K562 (cell line): Measurements from ENCODE around the gene AUNIP. TPM values are rescaled to one million over a fixed set of nuclear protein-coding genes. Genes with fewer than 3 reads are reported as not detected.
A peak's percentile ranks its signal among the peaks of the same experiment; 100 is the strongest.

Source experiments
- ASH1L ChIP-seq: fragments of 450-650 bp; IDR thresholded peaks from 2 replicates; pipeline ENCODE4 v1.6.1; 2018; ENCODE audit warnings: borderline replicate concordance, mild to moderate bottlenecking, low read depth; ENCODE audit not compliant: partially characterized antibody
- BCOR ChIP-seq: fragments of 450-650 bp; IDR thresholded peaks from 2 replicates; pipeline ENCODE4 v1.6.1; 2016
- BMI1 ChIP-seq: fragments of 150-350 bp; IDR thresholded peaks from 2 replicates; pipeline ENCODE4 v1.6.1; 2014; ENCODE audit warnings: low read length
- CBX1 ChIP-seq: sonication (generic); IDR thresholded peaks from 2 replicates; pipeline ENCODE4 v1.6.1; 2016; ENCODE audit warnings: antibody characterized with exemption, low read depth, mild to moderate bottlenecking
- CEBPB ChIP-seq: fragments of 450-650 bp; IDR thresholded peaks from 2 replicates; pipeline ENCODE4 v1.6.1; 2016; ENCODE audit warnings: missing genetic modification characterization, missing compliant biosample characterization
- DMBX1 ChIP-seq: fragments of 250-450 bp; sonication (Bioruptor Pico); IDR thresholded peaks from 2 replicates; pipeline ENCODE4 v1.8.0; 2022; ENCODE audit warnings: inconsistent platforms, mild to moderate bottlenecking, moderate library complexity, borderline replicate concordance
- GTF2A2 ChIP-seq: IDR thresholded peaks from 2 replicates; pipeline ENCODE4 v1.6.1; 2016; ENCODE audit warnings: mild to moderate bottlenecking, missing genetic modification characterization, missing compliant biosample characterization
- HEY1 ChIP-seq: fragments of 250-450 bp; sonication (Bioruptor Pico); IDR thresholded peaks from 2 replicates; pipeline ENCODE4 v1.5.0; 2020; ENCODE audit warnings: mild to moderate bottlenecking, moderate library complexity, borderline replicate concordance
- MIER1 ChIP-seq: fragments of 450-650 bp; IDR thresholded peaks from 2 replicates; pipeline ENCODE4 v1.6.1; 2016; ENCODE audit warnings: antibody characterized with exemption, mild to moderate bottlenecking, low read depth
- MNT ChIP-seq, 2 experiments: fragments of 450-650 bp; conservative IDR thresholded peaks; 2 replicates each; pipeline ENCODE4 v1.6.1; 2017; ENCODE audit warnings: mild to moderate bottlenecking in 2 of 2, moderate library complexity in 2 of 2
- MTA2 ChIP-seq: fragments of 450-650 bp; IDR thresholded peaks from 2 replicates; pipeline ENCODE4 v1.6.1; 2016; ENCODE audit warnings: low read depth
- MYBL2 ChIP-seq, 2 experiments: fragments of 450-650 bp in 1 of 2; sonication (generic) in 1 of 2; formaldehyde crosslinking in 1 of 2; IDR thresholded peaks; 2 replicates each; pipeline versions ENCODE4 v1.6.1 to v1.8.1; 2017 to 2022; ENCODE audit warnings: borderline replicate concordance in 1 of 2, inconsistent platforms in 1 of 2, low read depth in 1 of 2, mild to moderate bottlenecking in 1 of 2, missing genetic modification reagents in 1 of 2, moderate library complexity in 1 of 2
- PHF8 ChIP-seq: fragments of 200-600 bp; sonication (generic); IDR thresholded peaks from 2 replicates; pipeline ENCODE4 v1.6.1; 2012; ENCODE audit warnings: mixed run types, mild to moderate bottlenecking, inconsistent platforms, low read length, moderate library complexity, borderline replicate concordance
- PML ChIP-seq: IDR thresholded peaks from 2 replicates; pipeline ENCODE4 v1.6.1; 2012; ENCODE audit warnings: low read length, inconsistent platforms
- RAD21 ChIP-seq, 2 experiments: fragments of 250-450 bp in 1 of 2; fragments of 450-650 bp in 1 of 2; sonication (Bioruptor Pico) in 1 of 2; formaldehyde crosslinking in 1 of 2; IDR thresholded peaks in 1 of 2; conservative IDR thresholded peaks in 1 of 2; 2 replicates each; pipeline versions ENCODE4 v1.4.0 to v1.8.0; 2020 to 2022; ENCODE audit warnings: mild to moderate bottlenecking in 2 of 2, moderate library complexity in 1 of 2
- RNF219 ChIP-seq: fragments of 250-450 bp; sonication (Bioruptor Pico); IDR thresholded peaks from 2 replicates; pipeline ENCODE4 v1.5.0; 2022; ENCODE audit warnings: mild to moderate bottlenecking
- SREBF1 ChIP-seq: fragments of 150-350 bp; IDR thresholded peaks from 2 replicates; pipeline ENCODE4 v1.6.1; 2014; ENCODE audit warnings: antibody characterized with exemption, low read depth, low read length, borderline replicate concordance
- TCF7L2 ChIP-seq: fragments of 150-350 bp; IDR thresholded peaks from 2 replicates; pipeline ENCODE4 v1.6.1; 2016; ENCODE audit warnings: low read depth, mild to moderate bottlenecking, low read length, moderate library complexity
- TGIF2 ChIP-seq: sonication (generic); formaldehyde crosslinking; IDR thresholded peaks from 2 replicates; pipeline ENCODE4 v1.8.1; 2022; ENCODE audit warnings: mild to moderate bottlenecking, missing genetic modification reagents, moderate library complexity
- ZBTB17 ChIP-seq: fragments of 450-650 bp; formaldehyde crosslinking; IDR thresholded peaks from 2 replicates; pipeline ENCODE4 v1.4.0; 2020; ENCODE audit warnings: mild to moderate bottlenecking
- ZNF212 ChIP-seq: fragments of 450-650 bp; formaldehyde crosslinking; IDR thresholded peaks from 2 replicates; pipeline ENCODE4 v1.4.0; 2020; ENCODE audit warnings: mild to moderate bottlenecking
- ZNF282 ChIP-seq: sonication (generic); formaldehyde crosslinking; IDR thresholded peaks from 2 replicates; pipeline ENCODE4 v1.8.1; 2023; ENCODE audit warnings: missing genetic modification reagents
- ZNF449 ChIP-seq: fragments of 250-450 bp; sonication (Bioruptor Pico); IDR thresholded peaks from 2 replicates; pipeline ENCODE4 v1.8.0; 2022; ENCODE audit warnings: moderate library complexity, mild to moderate bottlenecking, inconsistent platforms
- polyA plus RNA-seq, 8 experiments: library from polyadenylated mRNA; depleted of rRNA in 4 of 8; stranded (reverse) in 5 of 8; unstranded in 3 of 8; fragments of >200 nt; fragmentation: Nextera tagmentation in 2 of 8; fragmentation: Illumina TruSeq in 1 of 8; extraction: Ambion mirVana in 2 of 8; extraction: Trizol in 1 of 8; gene quantifications; 2 replicates each; pipeline versions ENCODE4 v1.2.1 to v1.2.3, GENCODE V29; 2011 to 2014; ENCODE audit warnings: inconsistent platforms in 1 of 8, missing spikeins in 1 of 8
- total RNA-seq, 7 experiments: library from RNA; depleted of rRNA in 6 of 7; stranded (reverse); fragments of >200 nt in 6 of 7; fragmentation: Illumina TruSeq in 2 of 7; extraction: Trizol in 2 of 7; gene quantifications; 2 replicates each; pipeline versions ENCODE4 v1.2.1 to v1.2.3, GENCODE V29; 2011 to 2021; ENCODE audit warnings: low replicate concordance in 1 of 7

AUNIP gene
- total and polyA plus RNA-seq, 9 of the 15 experiments (the other 6 are each of a cell fraction or from before 2014, with no cell fraction given) = 12.1 to 53.8 (median 47.1) TPM

GRCh38 chr1:25858906-25859789 is at the start of gene AUNIP (continued):
- TF ChIP-seq MIER1 (peak; percentile 69; the same call in 1 of the 2 replicates), TCF7L2 (peak; percentile 63), MTA2 (peak; percentile 27; the same call in 1 of the 2 replicates), TGIF2 (peak; percentile 26; the same call in 1 of the 2 replicates), BCOR (peak; percentile 73), RAD21 (CRISPR knock-in tag; conservative IDR thresholded peaks at IDR 0.05 in 1 of 2, IDR thresholded peaks at IDR 0.05 in 1 of 2) (peak in 1 of 2 experiments; percentile 23; a peak in 1 of 4 replicates), MNT (conservative IDR thresholded peaks at IDR 0.05) (peak; percentile 62 to 92), ZNF212 (CRISPR knock-in tag) (no peak), MYBL2 (IDR thresholded peaks at IDR 0.05; ENCODE audit: low read depth) (no peak), MYBL2 (CRISPR knock-in tag; IDR thresholded peaks at IDR 0.05; ENCODE audit: borderline replicate concordance) (no peak), GTF2A2 (tag) (no peak), BMI1 (no peak), ZNF449 (CRISPR knock-in tag) (no peak), ZBTB17 (CRISPR knock-in tag) (no peak), RNF219 (CRISPR knock-in tag) (no peak), ZNF282 (no peak), DMBX1 (CRISPR knock-in tag) (no peak; the same call in 1 of the 2 replicates), CBX1 (peak; percentile 91), PML (peak; percentile 65; the same call in 1 of the 2 replicates), HEY1 (CRISPR knock-in tag) (no peak), CEBPB (tag) (no peak), SREBF1 (no peak), PHF8 (peak; percentile 100; the same call in 1 of the 2 replicates), ASH1L (peak; percentile 44)
